Measurements from ENCODE around the gene IPO7. TPM values are rescaled to one million over a fixed set of nuclear protein-coding genes. Genes with fewer than 3 reads are reported as not detected.

The IPO7 gene
- total and polyA plus RNA-seq, 10 of the 15 experiments (the other 5 are each of a cell fraction or from before 2014, with no cell fraction given) = 5.0 to 51.4 (median 30.6) TPM

- DNase-seq (ENCODE audit: low read depth, low spot score) (no peak), ATAC-seq (peak; percentile 43), FAIRE-seq (peak; percentile 61)
- ChIA-PET CTCF (interaction anchor here (0.6 to 3.3 kb wide), 13 partner anchors 9 to 1410 kb away, joined by 3 to 18 read pairs (median 5); partner anchors contain the start of genes WEE1 and ZNF143), RAD21 (ENCODE audit: unreplicated experiment) (interaction anchor here (1.2 to 3.4 kb wide), 10 partner anchors 9 to 216 kb away, joined by 3 to 20 read pairs (median 6); partner anchors contain the start of gene ZNF143), POLR2A (interaction anchor here (0.6 to 3.4 kb wide), 11 partner anchors 9 to 190 kb away, joined by 3 to 17 read pairs (median 3); partner anchors contain the start of genes DENND5A, TMEM41B and ZNF143), SMC1A (ENCODE audit: uncharacterized antibody, unreplicated experiment) (interaction anchor here (0.6 to 2.8 kb wide), 19 partner anchors 9 to 363 kb away, joined by 3 to 20 read pairs (median 3); partner anchors contain the start of genes TMEM41B and WEE1)
- Histone ChIP-seq H3K4me3 (peak overlapping the region; percentile 97), H3K79me2 (ENCODE audit: control insufficient read depth, insufficient read depth, low read length) (peaks cover 54% of the 10 kb centered on the region), H3K4me2 (ENCODE audit: control insufficient read depth, insufficient read depth) (peak overlapping the region; percentile 86), H2AFZ (ENCODE audit: control insufficient read depth, low read depth, low read length) (no peak overlapping the region; the same call in 1 of the 2 replicates), H3K27me3 (replicated peaks in 1 of 2; ENCODE audit: control insufficient read depth in 2 of 2, insufficient read depth in 2 of 2, low read length in 1 of 2) (no peaks in the 10 kb centered on the region), H4K20me1 (ENCODE audit: control insufficient read depth, insufficient read depth) (no peaks in the 10 kb centered on the region), H3K9me3 (replicated peaks; ENCODE audit: control insufficient read depth, insufficient read depth, low read length) (no peaks in the 10 kb centered on the region), H3K9ac (ENCODE audit: control insufficient read depth, insufficient read depth, low read length) (peak overlapping the region; percentile 98), H3K36me3 (ENCODE audit: control insufficient read depth in 2 of 2, insufficient read depth in 2 of 2, low read length in 1 of 2) (peaks cover 0 to 4% of the 10 kb centered on the region in 2 experiments; a peak in 1 of 4 replicates), H3K4me1 (ENCODE audit: control insufficient read depth, insufficient read depth, low read length) (peaks cover 3% of the 10 kb centered on the region; the same call in 1 of the 2 replicates), H3K27ac (ENCODE audit: control insufficient read depth, insufficient read depth) (peak overlapping the region; percentile 91)
- in situ Hi-C loops (cut with MboI) = no loop called here
- BruUV-seq (replicated peaks) = no TSS peak
- under 1% methylated on average over 10 of the region's 10 CpGs for WGBS (ENCODE audit: insufficient coverage, insufficient replicate concordance, low lambda C conversion rate, missing lambda C conversion rate)
- no peak for TF ChIP-seq DPF2 (IDR thresholded peaks at IDR 0.05)
- no peak for TF ChIP-seq CBX3 (IDR thresholded peaks at IDR 0.05; ENCODE audit: borderline replicate concordance, low read depth)
- TF ChIP-seq, protein P1, sequence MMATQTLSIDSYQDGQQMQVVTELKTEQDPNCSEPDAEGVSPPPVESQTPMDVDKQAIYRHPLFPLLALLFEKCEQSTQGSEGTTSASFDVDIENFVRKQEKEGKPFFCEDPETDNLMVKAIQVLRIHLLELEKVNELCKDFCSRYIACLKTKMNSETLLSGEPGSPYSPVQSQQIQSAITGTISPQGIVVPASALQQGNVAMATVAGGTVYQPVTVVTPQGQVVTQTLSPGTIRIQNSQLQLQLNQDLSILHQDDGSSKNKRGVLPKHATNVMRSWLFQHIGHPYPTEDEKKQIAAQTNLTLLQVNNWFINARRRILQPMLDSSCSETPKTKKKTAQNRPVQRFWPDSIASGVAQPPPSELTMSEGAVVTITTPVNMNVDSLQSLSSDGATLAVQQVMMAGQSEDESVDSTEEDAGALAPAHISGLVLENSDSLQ (IDR thresholded peaks at IDR 0.05) = peak; percentile 71
- peak; percentile 9; the same call in 1 of the 2 replicates for TF ChIP-seq YY1 (IDR thresholded peaks at IDR 0.05; ENCODE audit: low read depth, low read length)
- 0 out of 2 replicates have a peak, but pooled peaks have one; percentile 7 for TF ChIP-seq HCFC1 (IDR thresholded peaks at IDR 0.05; ENCODE audit: low read length)
- 0 out of 4 replicates have a peak, but pooled peaks of 1 of the 2 experiments have one; percentile 28 for TF ChIP-seq IKZF2 (IDR thresholded peaks at IDR 0.05)
- intact Hi-C loops (cut with micrococcal nuclease; ENCODE audit: unreplicated experiment) = loop anchor here (5.0 kb wide), 1 partner anchor 73 kb away; the partner anchor contains the start of gene TMEM41B
Observed at GRCh38 chr11:9385327-9385899, 961 bp downstream of the IPO7 start.

All from GM12878 (cell line).